GM06990 (cell line): Measurements from ENCODE around the gene GP9.
"Not testable (repeated sequence)": the region's sequence is repeated elsewhere in the genome, so short reads cannot be mapped to it uniquely, and the experiment has no call there.

Experiments used
- DNase-seq: peaks from one replicate; pipeline ENCODE4 v3.0.0-alpha.2; 2011; ENCODE audit not compliant: insufficient read length; ENCODE audit errors: extremely low read depth
- H3K27me3 ChIP-seq: replicated peaks from 2 replicates; pipeline ENCODE4 v1.6.0; 2011; ENCODE audit warnings: low read length; ENCODE audit not compliant: control insufficient read depth, insufficient read depth
- H3K36me3 ChIP-seq: 2 replicates; pipeline ENCODE4 v1.5.1; 2011; ENCODE audit warnings: low read length; ENCODE audit not compliant: control insufficient read depth, insufficient read depth
- H3K4me3 ChIP-seq: replicated peaks from 2 replicates; pipeline ENCODE4 v1.5.1; 2011; ENCODE audit warnings: low read depth, mild to moderate bottlenecking, control low read depth, low read length
- CTCF ChIP-seq: IDR thresholded peaks from 2 replicates; pipeline ENCODE4 v1.5.1; 2011; ENCODE audit warnings: low read length, control low read depth, mild to moderate bottlenecking, inconsistent platforms; ENCODE audit not compliant: insufficient read depth, poor library complexity, severe bottlenecking

Gene GP9

DNA sequence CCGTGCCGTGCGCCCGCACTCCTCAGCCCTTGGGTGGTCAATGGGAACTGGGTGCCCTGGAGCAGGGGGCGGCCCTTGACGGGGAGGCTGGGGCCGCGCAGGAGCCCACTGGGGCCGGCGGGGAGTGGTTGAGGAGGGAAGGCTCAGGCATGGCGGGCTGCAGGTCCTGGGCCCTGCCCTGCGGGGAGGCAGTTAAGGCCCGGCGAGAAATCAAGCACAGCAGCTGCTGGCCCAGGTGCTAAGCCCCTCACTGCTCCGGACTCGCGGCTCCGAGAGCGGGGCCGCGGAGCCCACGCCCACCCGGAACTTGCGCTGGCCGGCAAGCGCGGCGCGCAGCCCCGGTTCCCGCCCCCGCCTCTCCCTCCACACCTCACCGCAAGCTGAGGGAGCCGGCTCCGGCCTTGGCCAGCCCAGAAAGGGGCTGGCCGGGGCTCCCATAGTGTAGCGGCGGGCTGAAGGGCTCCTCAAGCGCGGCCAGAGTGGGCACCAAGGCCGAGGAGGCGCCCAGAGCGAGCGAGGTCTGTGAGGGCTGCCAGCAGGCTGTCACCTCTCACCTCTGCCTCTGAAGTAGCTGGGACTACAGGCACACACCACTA is 7.8 kb downstream of the GP9 start:
- no peak for DNase-seq
- no peak overlapping the region for H3K4me3 ChIP-seq
- no peaks in the 10 kb centered on the region; the same call in 1 of the 2 replicates for H3K27me3 ChIP-seq
- no peak for TF ChIP-seq CTCF
- no peaks in the 10 kb centered on the region for H3K36me3 ChIP-seq

GRCh38 chr3:129069313-129070085 is 8.9 kb downstream of the GP9 start:
- H3K36me3 ChIP-seq, H3K27me3 ChIP-seq, H3K4me3 ChIP-seq, DNase-seq: not testable (repeated sequence)

GRCh38 chr3:129070086-129070885 is 9.7 kb downstream of the GP9 start:
- no peak for DNase-seq
- Histone ChIP-seq H3K4me3 (no peak overlapping the region), H3K27me3 (no peaks in the 10 kb centered on the region; the same call in 1 of the 2 replicates), H3K36me3 (no peaks in the 10 kb centered on the region)
- TF ChIP-seq CTCF = no peak

DNA sequence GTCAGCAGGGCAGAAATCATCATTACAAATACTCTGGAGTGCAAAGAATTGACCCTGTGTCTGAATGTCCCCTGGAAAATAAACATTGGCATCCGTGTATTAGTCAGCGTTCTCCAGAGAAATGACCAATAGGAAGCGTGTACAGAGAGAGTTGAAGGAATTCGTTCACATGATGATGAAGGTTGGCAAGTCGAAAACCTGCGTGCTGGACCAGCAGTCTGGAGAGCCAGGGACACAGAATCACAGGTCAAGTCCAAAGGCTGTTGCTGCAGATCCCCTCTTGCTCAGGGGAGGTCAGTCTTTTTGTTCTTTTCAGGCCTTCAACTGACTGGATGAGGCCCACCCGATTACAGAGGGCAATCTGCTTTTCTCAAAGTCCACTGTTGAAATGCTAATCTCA is 16.6 kb downstream of the GP9 start:
- Histone ChIP-seq H3K4me3 (no peak overlapping the region), H3K36me3 (no peaks in the 10 kb centered on the region), H3K27me3 (no peaks in the 10 kb centered on the region)
- DNase-seq = no peak
- no peak for TF ChIP-seq CTCF

- no peak for TF ChIP-seq CTCF
- no peaks in the 10 kb centered on the region for H3K27me3 ChIP-seq
- H3K4me3 ChIP-seq = no peak overlapping the region
- H3K36me3 ChIP-seq = no peaks in the 10 kb centered on the region
- DNase-seq = no peak
Observed at GRCh38 chr3:129078510-129078909, 17.9 kb downstream of the GP9 start.

DNA sequence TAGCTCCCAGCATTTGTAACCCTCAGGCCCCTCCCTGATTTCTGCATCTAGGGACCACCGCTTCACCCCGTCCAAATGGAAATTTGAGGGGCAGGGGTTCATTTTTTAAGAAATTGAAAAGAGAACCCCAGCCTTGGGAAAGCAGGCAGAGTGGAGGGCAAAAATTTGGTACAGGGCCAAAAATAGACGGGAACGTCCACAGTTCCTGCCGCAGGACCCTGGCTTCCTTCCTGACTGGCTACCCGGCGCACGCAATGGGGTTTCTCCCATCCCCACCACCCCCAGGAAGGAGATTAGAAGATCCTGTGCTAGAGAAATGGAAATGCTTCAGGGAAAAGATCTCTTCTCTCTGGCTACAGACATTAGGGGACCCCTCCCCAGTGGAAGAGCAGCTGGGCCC is 20.9 kb downstream of the GP9 start:
- Histone ChIP-seq H3K36me3 (no peaks in the 10 kb centered on the region), H3K27me3 (no peaks in the 10 kb centered on the region), H3K4me3 (no peak overlapping the region)
- TF ChIP-seq CTCF = no peak
- DNase-seq = no peak
